ENCODE data around the gene SLC6A18. TPM values are rescaled to one million over a fixed set of nuclear protein-coding genes. Genes with fewer than 3 reads are reported as not detected.

The SLC6A18 gene
- total RNA-seq, 1 experiment from 2014 or later, result not detected

- Mint-ChIP-seq H3K4me1 (ENCODE audit: low read depth, unreplicated experiment) (no peaks in the 10 kb centered on the region), H3K27ac (ENCODE audit: unreplicated experiment) (no peak overlapping the region), H3K27me3 (ENCODE audit: unreplicated experiment) (peaks cover 50% of the 10 kb centered on the region), H3K9me3 (ENCODE audit: low read depth, unreplicated experiment) (no peaks in the 10 kb centered on the region), H3K36me3 (ENCODE audit: insufficient read depth, unreplicated experiment) (no peaks in the 10 kb centered on the region), H3K4me3 (ENCODE audit: low read depth, unreplicated experiment) (no peak overlapping the region)
- TF ChIP-seq CTCF (IDR thresholded peaks at IDR 0.05; ENCODE audit: unreplicated experiment), result no peak
- BruUV-seq (replicated peaks), result no TSS peak
- CTCF ChIA-PET, result interaction anchor here (0.7 kb wide), 1 partner anchor 57 kb away, joined by 5 read pairs; no protein-coding TSS in a partner anchor
- intact Hi-C loops (cut with micrococcal nuclease; ENCODE audit: unreplicated experiment), result loop anchor here (2.0 to 10.0 kb wide), 2 partner anchors 145 to 435 kb away; no protein-coding TSS in a partner anchor
- DNase-seq, result no peak
Measured at GRCh38 chr5:1209896-1210776, 15.0 kb upstream of the SLC6A18 start.

- Mint-ChIP-seq H3K9me3 (ENCODE audit: low read depth, unreplicated experiment) (no peaks in the 10 kb centered on the region), H3K36me3 (ENCODE audit: insufficient read depth, unreplicated experiment) (no peaks in the 10 kb centered on the region), H3K4me1 (ENCODE audit: low read depth, unreplicated experiment) (no peaks in the 10 kb centered on the region), H3K27me3 (ENCODE audit: unreplicated experiment) (peaks cover 43% of the 10 kb centered on the region), H3K27ac (ENCODE audit: unreplicated experiment) (no peak overlapping the region), H3K4me3 (ENCODE audit: low read depth, unreplicated experiment) (no peak overlapping the region)
- intact Hi-C loops (cut with micrococcal nuclease; ENCODE audit: unreplicated experiment), result no loop called here
- no peak for TF ChIP-seq CTCF (IDR thresholded peaks at IDR 0.05; ENCODE audit: unreplicated experiment)
- DNase-seq, result no peak
- CTCF ChIA-PET, result no interaction called here
- BruUV-seq (replicated peaks), result no TSS peak
Measured at GRCh38 chr5:1210832-1211251, 14.3 kb upstream of the SLC6A18 start.

- BruUV-seq (replicated peaks), result no TSS peak
- CTCF ChIA-PET, result no interaction called here
- Mint-ChIP-seq H3K36me3 (ENCODE audit: insufficient read depth, unreplicated experiment) (no peaks in the 10 kb centered on the region), H3K27me3 (ENCODE audit: unreplicated experiment) (peaks cover 35% of the 10 kb centered on the region), H3K4me1 (ENCODE audit: low read depth, unreplicated experiment) (no peaks in the 10 kb centered on the region), H3K4me3 (ENCODE audit: low read depth, unreplicated experiment) (no peak overlapping the region), H3K9me3 (ENCODE audit: low read depth, unreplicated experiment) (no peaks in the 10 kb centered on the region), H3K27ac (ENCODE audit: unreplicated experiment) (no peak overlapping the region)
- no peak for DNase-seq
- intact Hi-C loops (cut with micrococcal nuclease; ENCODE audit: unreplicated experiment), result no loop called here
- TF ChIP-seq CTCF (IDR thresholded peaks at IDR 0.05; ENCODE audit: unreplicated experiment), result no peak
Measured at GRCh38 chr5:1211701-1212100, 13.5 kb upstream of the SLC6A18 start.

- intact Hi-C loops (cut with micrococcal nuclease; ENCODE audit: unreplicated experiment), result no loop called here
- CTCF ChIA-PET, result no interaction called here
- peaks cover 30% of the 10 kb centered on the region for H3K27me3 Mint-ChIP-seq (ENCODE audit: unreplicated experiment)
- no peaks in the 10 kb centered on the region for H3K4me1 Mint-ChIP-seq (ENCODE audit: low read depth, unreplicated experiment)
- H3K36me3 Mint-ChIP-seq (ENCODE audit: insufficient read depth, unreplicated experiment), result no peaks in the 10 kb centered on the region
- DNase-seq, result no peak
- H3K27ac Mint-ChIP-seq (ENCODE audit: unreplicated experiment), result no peak overlapping the region
- TF ChIP-seq CTCF (IDR thresholded peaks at IDR 0.05; ENCODE audit: unreplicated experiment), result no peak
- no peaks in the 10 kb centered on the region for H3K9me3 Mint-ChIP-seq (ENCODE audit: low read depth, unreplicated experiment)
- no TSS peak for BruUV-seq (replicated peaks)
- H3K4me3 Mint-ChIP-seq (ENCODE audit: low read depth, unreplicated experiment), result no peak overlapping the region
Measured at GRCh38 chr5:1212271-1212670, 12.9 kb upstream of the SLC6A18 start.
